Right lobe of liver (tissue), 6 donors: ENCODE measurements around the gene MAS1. TPM values are rescaled to one million over a fixed set of nuclear protein-coding genes. Genes with fewer than 3 reads are reported as not detected.

Source experiments
- ATAC-seq, 4 donors: fragments of 200-7000 bp; cut with Tn5 transposase; one replicate each; pipeline ENCODE4 v1.9.1; 2020; ENCODE audit warnings: mild to moderate bottlenecking in 4 of 4, moderate library complexity in 4 of 4
- DNase-seq, 3 donors: peaks; one replicate each; pipeline ENCODE4 v3.0.0-alpha.2; 2020
- H3K27ac ChIP-seq, 3 donors: fragments of 200-600 bp; one replicate each; pipeline ENCODE4 v1.8.0; 2022
- H3K27me3 ChIP-seq, 2 donors: fragments of 200-600 bp; one replicate each; pipeline ENCODE4 v1.8.0; 2022
- H3K36me3 ChIP-seq, 4 donors: fragments of 200-600 bp; sonication (generic) in 1 of 4; one replicate each; pipeline versions ENCODE4 v1.5.1 to v1.8.0; 2017 to 2022; ENCODE audit warnings: control low read depth in 1 of 4
- H3K4me1 ChIP-seq, 4 donors: fragments of 200-600 bp; sonication (generic) in 1 of 4; one replicate each; pipeline versions ENCODE4 v1.5.1 to v1.8.0; 2017 to 2022; ENCODE audit warnings: control low read depth in 1 of 4
- H3K4me3 ChIP-seq, 3 donors: fragments of 200-600 bp; one replicate each; pipeline ENCODE4 v1.8.0; 2022
- H3K9me3 ChIP-seq, 4 donors: fragments of 200-600 bp; sonication (generic) in 1 of 4; one replicate each; pipeline versions ENCODE4 v1.5.1 to v1.8.0; 2017 to 2022; ENCODE audit warnings: control low read depth in 1 of 4
- CTCF ChIP-seq, 4 donors: fragments of 200-600 bp in 3 of 4; fragments of 450-650 bp in 1 of 4; IDR thresholded peaks; one replicate each; pipeline versions ENCODE4 v1.5.1 to v1.8.0; 2016 to 2022; ENCODE audit warnings: antibody characterized with exemption in 4 of 4, mild to moderate bottlenecking in 2 of 4
- POLR2A ChIP-seq: fragments of 450-650 bp; IDR thresholded peaks from one replicate; pipeline ENCODE4 v1.6.1; 2017; ENCODE audit warnings: antibody characterized with exemption, mild to moderate bottlenecking
- WGBS: methylation state at CpG from one replicate; pipeline ENCODE4 v1.1.6; 2018; ENCODE audit warnings: low coverage, low lambda C conversion rate; ENCODE audit not compliant: insufficient coverage; ENCODE audit errors: missing lambda C conversion rate; 5-methylcytosine and 5-hydroxymethylcytosine counted together
- intact Hi-C, 2 donors: fragments of 100-400 bp; cut with DNase I; formaldehyde crosslinking; loops; one replicate each; pipeline versions ENCODE4 v1.11.2 to v1.14.1; 2022
- total RNA-seq, 6 experiments: library from RNA; depleted of rRNA in 2 of 6; stranded (reverse); fragments of >200 nt in 2 of 6; fragmentation: NEBNext Ultra II Directional in 3 of 6; extraction: Animal tissue kit (Norgen Biotek cat#: 25700) in 3 of 6; gene quantifications; one replicate each; pipeline versions ENCODE4 v1.1.0 to v1.2.4, GENCODE V29; 2016 to 2023
- donor health status: DM: no; HTN: yes; CAD: no.
- donor health status: DM: no; HTN: no; CAD: no.
- donor health status: DM: no; HTN: no; CAD: no.
- donor health status: DM: no; HTN: yes; CAD: no.
- donor health status: DM: no; HTN: yes; CAD: no.

Gene MAS1
- total RNA-seq, 6 experiments from 2014 or later = not detected

DNA sequence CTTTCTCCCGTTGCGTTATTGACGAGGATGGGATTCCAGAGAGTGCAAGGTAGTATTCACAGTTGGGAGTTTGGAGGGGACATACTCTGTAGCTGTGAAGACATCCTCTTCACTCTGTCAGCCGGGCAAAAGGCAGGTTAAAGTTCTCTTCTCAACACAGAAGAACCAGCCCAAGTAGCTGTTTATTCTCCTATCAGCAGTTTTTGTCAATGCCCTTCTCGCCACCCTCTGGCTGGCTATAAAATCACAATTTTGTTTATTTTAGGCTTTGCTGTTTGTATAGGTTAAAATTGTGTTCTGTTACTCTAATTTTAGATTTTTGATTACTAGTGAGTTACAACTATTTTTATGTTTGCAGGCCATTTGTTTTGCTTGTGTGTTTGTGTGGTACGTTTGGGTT is 37.9 kb upstream of the MAS1 start:
- ATAC-seq (peak; percentile 59 to 86 (median 78)), DNase-seq (no peak)
- TF ChIP-seq CTCF (IDR thresholded peaks at IDR 0.05) = peak; percentile 23 to 47 (median 38)
- TF ChIP-seq POLR2A = no peak
- Histone ChIP-seq H3K9me3 (no peaks in the 10 kb centered on the region), H3K4me3 (no peak overlapping the region), H3K4me1 (no peaks in the 10 kb centered on the region), H3K27me3 (no peaks in the 10 kb centered on the region), H3K27ac (no peak overlapping the region), H3K36me3 (no peaks in the 10 kb centered on the region)
- intact Hi-C loops = no loop called here
- 22% methylated on average over 6 of the region's 6 CpGs for WGBS

GRCh38 chr6:159853754-159854153 is 37.0 kb upstream of the MAS1 start:
- DNase-seq = no peak
- intact Hi-C loops = no loop called here

DNA sequence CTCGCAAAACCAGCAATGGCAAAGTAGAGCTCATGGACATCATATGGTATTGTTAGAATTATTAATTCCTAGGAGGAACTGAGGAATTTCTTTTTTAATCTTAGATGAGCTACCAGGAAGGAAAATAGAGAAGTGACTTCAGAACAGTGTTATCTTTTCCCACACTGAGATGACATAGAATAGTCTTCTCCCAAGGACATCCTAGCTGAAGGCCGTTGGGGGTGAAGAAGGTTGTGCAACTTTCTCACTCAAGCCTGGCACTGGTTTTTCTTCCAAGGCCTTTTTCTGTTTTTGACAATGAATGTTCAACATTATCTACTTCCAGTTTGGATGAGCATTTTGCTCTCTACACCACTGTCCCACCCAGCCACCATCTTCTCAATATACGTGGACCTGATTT is 35.8 kb upstream of the MAS1 start:
- TF ChIP-seq CTCF (IDR thresholded peaks at IDR 0.05) (no peak), POLR2A (no peak)
- ATAC-seq (no peak), DNase-seq (no peak)
- 67% methylated on average over 3 of the region's 3 CpGs for WGBS
- intact Hi-C loops = no loop called here
- H3K36me3 ChIP-seq = no peaks in the 10 kb centered on the region
- no peaks in the 10 kb centered on the region for H3K9me3 ChIP-seq
- no peak overlapping the region for H3K27ac ChIP-seq
- no peaks in the 10 kb centered on the region for H3K4me1 ChIP-seq
- no peak overlapping the region for H3K4me3 ChIP-seq
- no peaks in the 10 kb centered on the region for H3K27me3 ChIP-seq

More at GRCh38 chr6:159853754-159854153, 37.0 kb upstream of the MAS1 start:
- TF ChIP-seq POLR2A (no peak), CTCF (IDR thresholded peaks at IDR 0.05) (no peak)
- Histone ChIP-seq H3K27ac (no peak overlapping the region), H3K36me3 (no peaks in the 10 kb centered on the region), H3K4me3 (no peak overlapping the region), H3K27me3 (no peaks in the 10 kb centered on the region), H3K9me3 (no peaks in the 10 kb centered on the region), H3K4me1 (no peaks in the 10 kb centered on the region)
- no peak for ATAC-seq

GRCh38 chr6:159858259-159858658 is 32.5 kb upstream of the MAS1 start:
- ATAC-seq (no peak), DNase-seq (no peak)
- H3K4me1 ChIP-seq = no peaks in the 10 kb centered on the region
- TF ChIP-seq POLR2A = no peak
- TF ChIP-seq CTCF (IDR thresholded peaks at IDR 0.05) = no peak
- no peaks in the 10 kb centered on the region for H3K27me3 ChIP-seq
- H3K4me3 ChIP-seq = no peak overlapping the region
- no peaks in the 10 kb centered on the region for H3K9me3 ChIP-seq
- no peaks in the 10 kb centered on the region for H3K36me3 ChIP-seq
- 100% methylated on average over 1 of the region's 1 CpG for WGBS
- intact Hi-C loops = no loop called here
- no peak overlapping the region for H3K27ac ChIP-seq

GRCh38 chr6:159860482-159860881 is 30.3 kb upstream of the MAS1 start:
- 89% methylated on average over 1 of the region's 1 CpG for WGBS
- H3K36me3 ChIP-seq = no peaks in the 10 kb centered on the region
- H3K9me3 ChIP-seq = no peaks in the 10 kb centered on the region
- ATAC-seq (no peak), DNase-seq (no peak)
- H3K27ac ChIP-seq = no peak overlapping the region
- no peaks in the 10 kb centered on the region for H3K27me3 ChIP-seq
- no peak overlapping the region for H3K4me3 ChIP-seq
- TF ChIP-seq POLR2A (no peak), CTCF (IDR thresholded peaks at IDR 0.05) (no peak)
- intact Hi-C loops = loop anchor here in 1 of 2 donors (10.0 kb wide), 1 partner anchor 74 kb away; no protein-coding TSS in a partner anchor
- H3K4me1 ChIP-seq = no peaks in the 10 kb centered on the region
